GM18909 (cell line): ENCODE measurements around the gene JOSD2.
"Not testable (repeated sequence)": the region's sequence is repeated elsewhere in the genome, so short reads cannot be mapped to it uniquely, and the experiment has no call there.

Experiments used
- ATAC-seq: cut with Tn5 transposase; IDR thresholded peaks from one replicate; pipeline ENCODE4 v1.9.1; 2021; ENCODE audit warnings: mild to moderate bottlenecking; ENCODE audit not compliant: unreplicated experiment, poor library complexity

JOSD2 gene

GRCh38 chr19:50478901-50479715, 31.9 kb downstream of the JOSD2 start:
- ATAC-seq: no peak

DNA sequence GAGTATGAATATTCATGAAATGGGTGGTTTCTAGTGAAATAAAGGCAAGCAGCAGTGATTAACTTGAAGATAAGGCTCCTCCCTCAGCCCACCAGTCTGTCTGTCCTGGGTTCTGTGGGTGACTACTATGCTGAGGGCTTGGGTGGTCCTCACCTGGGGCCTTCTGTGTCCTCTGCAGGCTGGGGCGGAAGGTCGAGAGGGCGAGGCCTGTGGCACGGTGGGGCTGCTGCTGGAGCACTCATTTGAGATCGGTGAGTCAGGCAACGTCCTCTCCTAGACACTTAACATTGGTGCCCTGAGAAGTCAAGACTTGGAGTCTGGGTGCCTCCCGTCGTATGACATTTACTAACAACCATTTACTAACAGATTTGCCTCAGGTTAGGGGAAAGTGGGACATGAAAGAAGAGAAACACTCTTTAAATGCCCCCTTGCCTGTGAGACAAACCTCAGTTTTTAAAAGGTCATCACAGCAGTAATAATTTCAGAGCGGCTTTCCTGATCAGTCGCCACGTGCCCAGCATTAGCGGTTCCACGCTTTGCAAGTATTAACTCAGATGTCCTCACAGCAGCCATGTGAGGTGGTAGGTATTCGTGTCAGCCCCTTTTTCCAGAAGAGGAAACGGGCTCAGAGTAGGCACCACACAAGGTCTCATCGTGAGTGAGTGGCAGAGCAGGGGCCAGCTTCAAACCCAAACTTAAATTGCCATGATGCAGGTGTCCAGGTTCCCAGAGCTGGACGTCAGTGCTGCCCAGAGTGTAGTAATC, 33.1 kb downstream of the JOSD2 start:
- no peak for ATAC-seq

GRCh38 chr19:50476907-50477238, 34.1 kb downstream of the JOSD2 start:
- ATAC-seq: no peak

GRCh38 chr19:50476224-50476906, 34.6 kb downstream of the JOSD2 start, which contains the start of the genes EMC10 and GARIN5A:
Gene EMC10, plus strand, starts transcription at chr19:50476507. Its CDS starts 38 bp downstream, at chr19:50476545.
Gene GARIN5A, minus strand, starts transcription at chr19:50476848. Its CDS starts 460 bp downstream, at chr19:50476388.
- peak; percentile 81 for ATAC-seq

GRCh38 chr19:50475736-50476223, 35.2 kb downstream of the JOSD2 start:
- ATAC-seq: no peak

DNA sequence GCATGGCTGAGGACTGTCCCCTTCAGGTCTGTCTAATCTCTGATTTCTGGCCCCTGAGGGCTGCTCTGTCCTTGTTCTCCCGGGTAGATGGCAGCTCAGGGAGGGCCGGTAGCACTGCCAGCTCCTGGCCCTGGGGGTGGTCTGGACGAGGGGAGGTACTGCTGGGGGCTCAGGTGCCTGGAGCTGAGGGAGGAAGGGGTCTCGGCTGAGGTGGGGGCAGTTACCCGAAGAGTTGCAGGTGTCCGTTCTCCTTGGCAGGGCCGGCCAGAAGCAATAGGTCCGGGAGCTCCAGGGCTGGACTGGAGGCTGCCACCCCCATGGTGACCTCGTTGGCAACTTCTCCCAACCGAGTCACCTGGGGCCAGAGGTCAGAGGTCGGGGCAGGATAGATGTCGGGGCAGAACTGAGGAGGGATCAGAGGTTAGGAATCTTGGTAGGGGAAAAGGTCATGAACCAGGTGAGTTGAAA, 35.9 kb downstream of the JOSD2 start:
- ATAC-seq: no peak

DNA sequence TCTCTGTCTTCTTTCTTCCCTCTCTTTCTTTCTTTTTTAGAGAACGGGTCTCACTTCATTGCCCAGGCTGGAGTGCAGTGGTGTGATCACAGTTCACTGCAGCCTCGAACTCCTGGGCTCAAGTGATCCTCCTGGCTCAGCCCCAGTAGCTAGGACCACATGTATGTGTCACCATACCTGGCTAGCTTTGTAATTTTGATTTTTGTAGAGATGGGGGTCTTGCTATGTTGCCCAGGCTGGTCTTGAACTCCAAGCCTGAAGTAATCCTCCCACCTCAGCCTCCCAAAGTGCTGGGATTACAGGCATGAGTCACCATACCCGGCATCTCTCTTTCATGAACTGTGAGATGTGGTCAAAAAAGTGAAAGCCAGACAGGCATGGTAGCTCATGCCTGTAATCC, 37.7 kb downstream of the JOSD2 start:
- not testable (repeated sequence) for ATAC-seq

DNA sequence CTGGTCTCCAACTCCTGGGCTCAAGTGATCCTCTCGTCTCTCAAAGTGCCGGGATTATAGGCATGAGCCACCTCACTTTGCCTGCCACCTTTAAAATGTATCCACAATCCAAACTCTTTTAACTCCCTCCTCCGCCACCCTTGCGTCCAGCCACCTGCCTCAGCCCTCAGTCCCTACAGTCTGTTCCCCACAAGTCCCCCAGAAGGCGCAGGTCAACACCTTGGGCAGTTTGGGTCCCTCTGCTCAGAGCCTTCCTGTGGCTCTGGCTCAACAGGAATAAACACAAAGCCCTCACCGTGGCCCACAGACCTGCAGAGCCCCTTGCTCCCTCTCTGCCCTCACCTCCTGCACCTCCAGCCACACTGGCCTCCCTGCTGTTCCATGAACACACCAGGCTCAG, 42.2 kb downstream of the JOSD2 start:
- no peak for ATAC-seq

- ATAC-seq: no peak
Measured at GRCh38 chr19:50467566-50467965, 43.4 kb downstream of the JOSD2 start.

- ATAC-seq: no peak
Measured at GRCh38 chr19:50466706-50467039, 44.3 kb downstream of the JOSD2 start.

GRCh38 chr19:50465986-50466705, 44.8 kb downstream of the JOSD2 start:
- no peak for ATAC-seq

GRCh38 chr19:50465000-50465399, 46.0 kb downstream of the JOSD2 start:
- ATAC-seq: no peak

DNA sequence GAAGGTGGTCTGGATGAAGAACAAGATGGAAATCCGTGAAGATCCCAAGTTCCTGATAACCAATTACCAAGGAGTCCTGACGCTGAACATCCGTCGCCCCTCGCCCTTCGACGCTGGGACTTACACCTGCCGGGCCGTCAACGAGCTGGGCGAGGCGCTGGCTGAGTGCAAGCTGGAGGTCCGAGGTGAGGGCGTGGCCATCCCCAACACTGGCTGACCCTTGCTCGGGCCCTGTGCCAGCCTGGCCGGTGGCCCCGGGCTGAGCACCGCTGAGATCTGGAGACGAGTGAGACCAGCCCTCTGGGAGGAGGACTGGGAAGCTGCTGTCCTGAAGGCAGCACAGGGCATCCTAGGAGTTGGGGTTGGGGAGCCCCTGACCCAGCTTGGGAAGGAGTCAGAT, 46.6 kb downstream of the JOSD2 start:
- ATAC-seq: no peak

- ATAC-seq: no peak
Measured at GRCh38 chr19:50462970-50463369, 48.0 kb downstream of the JOSD2 start.

- peak; percentile 53 for ATAC-seq
Measured at GRCh38 chr19:50461066-50461875, 49.7 kb downstream of the JOSD2 start.

- no peak for ATAC-seq
Measured at GRCh38 chr19:50460161-50460765, 50.7 kb downstream of the JOSD2 start.

DNA sequence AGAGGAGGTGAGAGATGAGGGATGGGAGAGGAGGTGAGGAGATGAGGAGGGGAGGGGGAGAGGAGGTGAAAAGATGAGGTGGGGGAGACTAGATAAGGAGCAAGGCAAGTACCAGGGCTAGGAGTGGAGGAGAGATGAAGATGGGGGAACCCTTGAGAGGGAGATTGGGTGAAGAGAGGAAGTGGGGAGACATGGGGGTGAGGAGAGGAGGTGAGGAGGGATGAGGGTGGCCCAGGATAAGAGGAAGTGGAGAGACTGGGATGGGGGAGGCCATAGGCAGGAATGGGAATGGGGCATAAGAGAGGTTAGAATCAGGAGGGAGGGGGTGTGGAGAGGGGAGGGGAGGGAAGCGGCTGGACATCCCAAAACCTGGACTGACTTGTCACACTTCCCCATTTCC, 51.4 kb downstream of the JOSD2 start:
- no peak for ATAC-seq

DNA sequence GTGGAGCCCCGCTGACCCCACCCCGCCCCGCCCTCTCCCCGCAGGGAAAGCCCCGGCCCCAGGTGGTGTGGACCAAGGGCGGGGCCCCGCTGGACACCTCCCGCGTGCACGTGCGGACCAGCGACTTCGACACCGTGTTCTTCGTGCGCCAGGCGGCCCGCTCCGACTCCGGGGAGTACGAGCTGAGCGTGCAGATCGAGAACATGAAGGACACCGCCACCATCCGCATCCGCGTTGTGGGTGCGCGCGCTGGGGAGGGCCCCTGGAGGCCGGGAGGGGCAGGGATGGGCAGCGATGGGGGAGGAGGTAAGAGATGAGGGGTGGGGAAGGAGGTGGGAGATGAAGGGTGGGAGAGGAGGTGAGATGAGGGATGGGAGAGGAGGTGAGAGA, 51.9 kb downstream of the JOSD2 start:
- no peak for ATAC-seq
